Activated T-helper 17 cell treated with anti-CD3 and anti-CD28 coated beads, Interleukin-2, amount 50 U/mL, for 72 hours (primary cell): ENCODE results near the gene FAM170B. TPM values are rescaled to one million over a fixed set of nuclear protein-coding genes. Genes with fewer than 3 reads are reported as not detected.
A peak's percentile ranks its signal among the peaks of the same experiment; 100 is the strongest.

Source experiments
- ATAC-seq: fragments of 150-1000 bp; cut with Tn5 transposase; replicated peaks from 2 replicates; pipeline ENCODE4 v1.10.0; 2021; ENCODE audit warnings: mild to moderate bottlenecking, moderate library complexity
- H3K27ac Mint-ChIP-seq: one replicate; pipeline ENCODE4 v1.8.0; 2022; ENCODE audit warnings: mixed read lengths
- H3K27me3 Mint-ChIP-seq: one replicate; pipeline ENCODE4 v1.8.0; 2022; ENCODE audit warnings: mixed read lengths
- H3K36me3 Mint-ChIP-seq: one replicate; pipeline ENCODE4 v1.8.0; 2022; ENCODE audit warnings: low read depth, mild to moderate bottlenecking, mixed read lengths
- H3K4me1 Mint-ChIP-seq: one replicate; pipeline ENCODE4 v1.8.0; 2022; ENCODE audit warnings: mixed read lengths
- H3K4me3 Mint-ChIP-seq: one replicate; pipeline ENCODE4 v1.8.0; 2022; ENCODE audit warnings: mild to moderate bottlenecking, mixed read lengths
- H3K9me3 Mint-ChIP-seq: one replicate; pipeline ENCODE4 v1.8.0; 2022; ENCODE audit warnings: mixed read lengths
- total RNA-seq, 2 donors: library from RNA; stranded (reverse); gene quantifications; one replicate each; pipeline ENCODE4 v1.2.3, GENCODE V29; 2022

Gene FAM170B
- total RNA-seq, 2 donors from 2014 or later = not detected

GRCh38 chr10:49115015-49115795 lies 18.6 kb downstream of the FAM170B start, which contains the start of gene VSTM4:
Gene VSTM4 (minus strand): TSS chr10:49115522. CDS start chr10:49115485, 37 bp downstream.
- Mint-ChIP-seq H3K4me3 (peak within 1 kb of the TSS; percentile 66), H3K27ac (no peak within 1 kb of the TSS), H3K27me3 (peaks cover 28% of the 10 kb centered on the region), H3K36me3 (no peaks in the 10 kb centered on the region), H3K4me1 (no peaks in the 10 kb centered on the region), H3K9me3 (no peaks in the 10 kb centered on the region)
- peak; percentile 52 for ATAC-seq

GRCh38 chr10:49114718-49115014 lies 19.2 kb downstream of the FAM170B start:
- no peak overlapping the region for H3K27ac Mint-ChIP-seq
- no peaks in the 10 kb centered on the region for H3K4me1 Mint-ChIP-seq
- H3K27me3 Mint-ChIP-seq = peaks cover 28% of the 10 kb centered on the region
- no peaks in the 10 kb centered on the region for H3K36me3 Mint-ChIP-seq
- no peaks in the 10 kb centered on the region for H3K9me3 Mint-ChIP-seq
- H3K4me3 Mint-ChIP-seq = peak overlapping the region; percentile 66
- ATAC-seq = no peak

- H3K9me3 Mint-ChIP-seq = no peaks in the 10 kb centered on the region
- H3K36me3 Mint-ChIP-seq = no peaks in the 10 kb centered on the region
- H3K4me3 Mint-ChIP-seq = no peak overlapping the region
- no peak for ATAC-seq
- H3K4me1 Mint-ChIP-seq = no peaks in the 10 kb centered on the region
- H3K27me3 Mint-ChIP-seq = peaks cover 28% of the 10 kb centered on the region
- H3K27ac Mint-ChIP-seq = no peak overlapping the region
Observed at GRCh38 chr10:49113741-49114141, 20.1 kb downstream of the FAM170B start.

- no peak overlapping the region for H3K27ac Mint-ChIP-seq
- no peaks in the 10 kb centered on the region for H3K36me3 Mint-ChIP-seq
- H3K4me3 Mint-ChIP-seq = no peak overlapping the region
- no peaks in the 10 kb centered on the region for H3K4me1 Mint-ChIP-seq
- no peak for ATAC-seq
- H3K27me3 Mint-ChIP-seq = peaks cover 21% of the 10 kb centered on the region
- H3K9me3 Mint-ChIP-seq = no peaks in the 10 kb centered on the region
Observed at GRCh38 chr10:49112851-49113250, 21.0 kb downstream of the FAM170B start.

- Mint-ChIP-seq H3K4me1 (no peaks in the 10 kb centered on the region), H3K27me3 (peaks cover 20% of the 10 kb centered on the region), H3K36me3 (no peaks in the 10 kb centered on the region), H3K4me3 (no peak overlapping the region), H3K9me3 (no peaks in the 10 kb centered on the region), H3K27ac (no peak overlapping the region)
- ATAC-seq = no peak
Observed at GRCh38 chr10:49112098-49112497, 21.7 kb downstream of the FAM170B start.

GRCh38 chr10:49111320-49111698 lies 22.5 kb downstream of the FAM170B start:
- no peaks in the 10 kb centered on the region for H3K4me1 Mint-ChIP-seq
- no peak overlapping the region for H3K27ac Mint-ChIP-seq
- H3K27me3 Mint-ChIP-seq = peaks cover 19% of the 10 kb centered on the region

GRCh38 chr10:49110684-49111319 lies 23.0 kb downstream of the FAM170B start:
- no peak for ATAC-seq
- Mint-ChIP-seq H3K27ac (no peak overlapping the region), H3K4me3 (no peak overlapping the region), H3K27me3 (peaks cover 14% of the 10 kb centered on the region), H3K9me3 (no peaks in the 10 kb centered on the region), H3K4me1 (no peaks in the 10 kb centered on the region), H3K36me3 (no peaks in the 10 kb centered on the region)

More at GRCh38 chr10:49111320-49111698, 22.5 kb downstream of the FAM170B start:
- H3K9me3 Mint-ChIP-seq = no peaks in the 10 kb centered on the region
- no peaks in the 10 kb centered on the region for H3K36me3 Mint-ChIP-seq
- no peak for ATAC-seq
- H3K4me3 Mint-ChIP-seq = no peak overlapping the region

GRCh38 chr10:49109669-49110340 lies 24.0 kb downstream of the FAM170B start:
- Mint-ChIP-seq H3K9me3 (no peaks in the 10 kb centered on the region), H3K36me3 (no peaks in the 10 kb centered on the region), H3K4me1 (no peaks in the 10 kb centered on the region), H3K4me3 (no peak overlapping the region), H3K27ac (no peak overlapping the region), H3K27me3 (peaks cover 18% of the 10 kb centered on the region)
- no peak for ATAC-seq

GRCh38 chr10:49108656-49109055 lies 25.2 kb downstream of the FAM170B start:
- Mint-ChIP-seq H3K36me3 (no peaks in the 10 kb centered on the region), H3K4me1 (no peaks in the 10 kb centered on the region), H3K9me3 (peaks cover 4% of the 10 kb centered on the region)

GRCh38 chr10:49107887-49108267 lies 25.9 kb downstream of the FAM170B start:
- Mint-ChIP-seq H3K9me3 (peaks cover 4% of the 10 kb centered on the region), H3K4me3 (no peak overlapping the region), H3K36me3 (no peaks in the 10 kb centered on the region), H3K4me1 (no peaks in the 10 kb centered on the region), H3K27ac (no peak overlapping the region), H3K27me3 (peaks cover 13% of the 10 kb centered on the region)
- ATAC-seq = no peak

More at GRCh38 chr10:49108656-49109055, 25.2 kb downstream of the FAM170B start:
- H3K27ac Mint-ChIP-seq = no peak overlapping the region
- no peak overlapping the region for H3K4me3 Mint-ChIP-seq
- no peak for ATAC-seq
- peaks cover 17% of the 10 kb centered on the region for H3K27me3 Mint-ChIP-seq

GRCh38 chr10:49107111-49107886 lies 26.5 kb downstream of the FAM170B start:
- no peaks in the 10 kb centered on the region for H3K4me1 Mint-ChIP-seq
- H3K9me3 Mint-ChIP-seq = peaks cover 4% of the 10 kb centered on the region
- no peaks in the 10 kb centered on the region for H3K36me3 Mint-ChIP-seq
- H3K27me3 Mint-ChIP-seq = peaks cover 13% of the 10 kb centered on the region
- no peak overlapping the region for H3K4me3 Mint-ChIP-seq
- H3K27ac Mint-ChIP-seq = no peak overlapping the region
- no peak for ATAC-seq

- Mint-ChIP-seq H3K36me3 (no peaks in the 10 kb centered on the region), H3K4me1 (no peaks in the 10 kb centered on the region), H3K4me3 (no peak overlapping the region), H3K27me3 (peaks cover 12% of the 10 kb centered on the region), H3K27ac (no peak overlapping the region), H3K9me3 (peaks cover 4% of the 10 kb centered on the region)
- no peak for ATAC-seq
Observed at GRCh38 chr10:49106451-49106850, 27.4 kb downstream of the FAM170B start.

- no peak for ATAC-seq
- Mint-ChIP-seq H3K36me3 (no peaks in the 10 kb centered on the region), H3K4me3 (no peak overlapping the region), H3K9me3 (peaks cover 4% of the 10 kb centered on the region), H3K4me1 (no peaks in the 10 kb centered on the region), H3K27me3 (peaks cover 12% of the 10 kb centered on the region), H3K27ac (peak overlapping the region; percentile 3)
Observed at GRCh38 chr10:49105076-49105475, 28.7 kb downstream of the FAM170B start.

- Mint-ChIP-seq H3K36me3 (no peaks in the 10 kb centered on the region), H3K27ac (peak overlapping the region; percentile 3), H3K9me3 (peaks cover 4% of the 10 kb centered on the region), H3K4me1 (no peaks in the 10 kb centered on the region), H3K4me3 (no peak overlapping the region), H3K27me3 (peaks cover 12% of the 10 kb centered on the region)
- no peak for ATAC-seq
Observed at GRCh38 chr10:49104323-49104722, 29.5 kb downstream of the FAM170B start.
